Measurements from ENCODE around the gene AIRE.
"Not testable (repeated sequence)": the region's sequence is repeated elsewhere in the genome, so short reads cannot be mapped to it uniquely, and the experiment has no call there.

The AIRE gene

GRCh38 chr21:44285138-44285992 lies at the start of gene AIRE:
TSS of gene AIRE (plus strand) at chr21:44285876. CDS start at chr21:44286007, 131 bp downstream.
- H3K4me3 ChIP-seq (replicated peaks; ENCODE audit: low read depth, low read length) = no peak within 1 kb of the TSS
- TF ChIP-seq CTCF (IDR thresholded peaks at IDR 0.05; ENCODE audit: low read depth, low read length, missing control alignments) = no peak
- DNase-seq (ENCODE audit: extremely low read depth, low read depth) = no peak

- H3K4me3 ChIP-seq (replicated peaks; ENCODE audit: low read depth, low read length); DNase-seq (ENCODE audit: extremely low read depth, low read depth): not testable (repeated sequence)
Measured at GRCh38 chr21:44240353-44240752, 45.3 kb upstream of the AIRE start.

- DNase-seq (ENCODE audit: extremely low read depth, low read depth); H3K4me3 ChIP-seq (replicated peaks; ENCODE audit: low read depth, low read length): not testable (repeated sequence)
Measured at GRCh38 chr21:44240842-44241241, 44.8 kb upstream of the AIRE start, which contains the start of gene ICOSLG. TSS of gene ICOSLG (minus strand) at chr21:44240943. CDS start at chr21:44240817, 126 bp downstream.

- not testable (repeated sequence) for DNase-seq (ENCODE audit: extremely low read depth, low read depth); H3K4me3 ChIP-seq (replicated peaks; ENCODE audit: low read depth, low read length)
Measured at GRCh38 chr21:44241281-44241680, 44.4 kb upstream of the AIRE start.

- not testable (repeated sequence) for H3K4me3 ChIP-seq (replicated peaks; ENCODE audit: low read depth, low read length); DNase-seq (ENCODE audit: extremely low read depth, low read depth)
Measured at GRCh38 chr21:44243980-44244379, 41.7 kb upstream of the AIRE start.

GRCh38 chr21:44247904-44248303 lies 37.8 kb upstream of the AIRE start:
- DNase-seq (ENCODE audit: extremely low read depth, low read depth); H3K4me3 ChIP-seq (replicated peaks; ENCODE audit: low read depth, low read length): not testable (repeated sequence)

- H3K4me3 ChIP-seq (replicated peaks; ENCODE audit: low read depth, low read length); DNase-seq (ENCODE audit: extremely low read depth, low read depth): not testable (repeated sequence)
Measured at GRCh38 chr21:44249204-44250037, 36.3 kb upstream of the AIRE start.

GRCh38 chr21:44253832-44254710 lies 31.6 kb upstream of the AIRE start:
- no peak overlapping the region for H3K4me3 ChIP-seq (replicated peaks; ENCODE audit: low read depth, low read length)
- TF ChIP-seq CTCF (IDR thresholded peaks at IDR 0.05; ENCODE audit: low read depth, low read length, missing control alignments) = no peak
- DNase-seq (ENCODE audit: extremely low read depth, low read depth) = no peak

- no peak for DNase-seq (ENCODE audit: extremely low read depth, low read depth)
- no peak for TF ChIP-seq CTCF (IDR thresholded peaks at IDR 0.05; ENCODE audit: low read depth, low read length, missing control alignments)
- H3K4me3 ChIP-seq (replicated peaks; ENCODE audit: low read depth, low read length) = no peak overlapping the region
Measured at GRCh38 chr21:44255511-44255981, 30.1 kb upstream of the AIRE start.
